Measurements from ENCODE around the gene SEMA5A.

DNA sequence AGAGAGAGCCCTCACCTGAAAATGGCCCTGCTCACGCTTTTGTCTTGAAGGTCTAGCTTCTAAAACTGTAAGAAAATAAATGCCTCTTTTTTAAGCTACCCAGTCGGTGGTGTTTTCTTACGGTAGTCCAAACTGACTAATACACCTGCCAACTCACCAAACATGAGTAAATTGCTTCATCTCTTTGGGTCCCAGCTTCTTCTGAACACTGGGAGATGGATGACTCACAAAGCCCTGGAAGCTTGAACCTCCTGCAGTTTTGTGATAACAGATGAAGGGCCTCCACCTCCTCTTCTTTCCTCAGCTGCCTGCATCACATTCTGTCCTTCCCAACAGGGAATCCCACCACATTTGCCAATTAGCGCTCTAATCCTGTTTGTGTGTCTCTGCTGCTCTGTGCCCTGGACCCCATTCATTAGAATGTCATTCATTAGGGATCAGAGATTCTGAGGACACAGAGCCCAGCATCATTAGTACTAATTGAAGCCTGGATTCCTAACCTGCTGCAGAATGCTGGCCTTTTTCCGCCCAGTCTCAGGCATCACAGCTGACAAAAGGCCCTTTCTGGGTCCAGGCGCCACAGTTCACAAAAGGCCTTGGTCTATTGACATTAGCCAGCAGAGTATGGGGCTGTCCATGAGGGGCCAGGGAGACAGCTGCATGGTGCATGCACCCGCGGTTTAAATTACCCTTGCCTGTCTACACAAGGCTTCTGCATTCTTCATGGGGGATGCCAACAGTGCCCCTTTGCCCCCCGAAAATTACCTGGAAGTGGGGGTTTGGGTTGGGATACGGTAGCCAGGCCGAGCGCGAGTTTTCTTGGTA, 349.3 kb downstream of the SEMA5A start:
- TF ChIP-seq, protein P1, sequence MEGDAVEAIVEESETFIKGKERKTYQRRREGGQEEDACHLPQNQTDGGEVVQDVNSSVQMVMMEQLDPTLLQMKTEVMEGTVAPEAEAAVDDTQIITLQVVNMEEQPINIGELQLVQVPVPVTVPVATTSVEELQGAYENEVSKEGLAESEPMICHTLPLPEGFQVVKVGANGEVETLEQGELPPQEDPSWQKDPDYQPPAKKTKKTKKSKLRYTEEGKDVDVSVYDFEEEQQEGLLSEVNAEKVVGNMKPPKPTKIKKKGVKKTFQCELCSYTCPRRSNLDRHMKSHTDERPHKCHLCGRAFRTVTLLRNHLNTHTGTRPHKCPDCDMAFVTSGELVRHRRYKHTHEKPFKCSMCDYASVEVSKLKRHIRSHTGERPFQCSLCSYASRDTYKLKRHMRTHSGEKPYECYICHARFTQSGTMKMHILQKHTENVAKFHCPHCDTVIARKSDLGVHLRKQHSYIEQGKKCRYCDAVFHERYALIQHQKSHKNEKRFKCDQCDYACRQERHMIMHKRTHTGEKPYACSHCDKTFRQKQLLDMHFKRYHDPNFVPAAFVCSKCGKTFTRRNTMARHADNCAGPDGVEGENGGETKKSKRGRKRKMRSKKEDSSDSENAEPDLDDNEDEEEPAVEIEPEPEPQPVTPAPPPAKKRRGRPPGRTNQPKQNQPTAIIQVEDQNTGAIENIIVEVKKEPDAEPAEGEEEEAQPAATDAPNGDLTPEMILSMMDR (optimal IDR thresholded peaks at IDR 0.05 in 1 of 3, IDR thresholded peaks at IDR 0.05 in 1 of 3, conservative IDR thresholded peaks at IDR 0.05 in 1 of 3; ENCODE audit: extremely low read depth in 1 of 3, insufficient read depth in 2 of 3, low read length in 3 of 3) = no peak
- no peak for TF ChIP-seq EZH2 (IDR thresholded peaks at IDR 0.05; ENCODE audit: low read length)

Measured in keratinocyte (primary cell).